BLaER1 (cell line): ENCODE measurements around the gene ESYT1.
"Not testable (repeated sequence)": the region's sequence is repeated elsewhere in the genome, so short reads cannot be mapped to it uniquely, and the experiment has no call there.

Experiments used
- H3K27ac ChIP-seq: shearing (Covaris generic); formaldehyde crosslinking; 2 replicates; pipeline ENCODE4 v1.8.1; 2022
- H3K27me3 ChIP-seq: shearing (Covaris generic); formaldehyde crosslinking; 2 replicates; pipeline ENCODE4 v1.8.1; 2022
- H3K36me3 ChIP-seq: shearing (Covaris generic); formaldehyde crosslinking; 2 replicates; pipeline ENCODE4 v1.8.1; 2022
- H3K4me1 ChIP-seq: shearing (Covaris generic); formaldehyde crosslinking; 2 replicates; pipeline ENCODE4 v1.8.1; 2022
- H3K4me2 ChIP-seq: shearing (Covaris generic); formaldehyde crosslinking; 2 replicates; pipeline ENCODE4 v1.8.1; 2022
- H3K4me3 ChIP-seq: shearing (Covaris generic); formaldehyde crosslinking; 2 replicates; pipeline ENCODE4 v1.8.1; 2022
- H3K9ac ChIP-seq: shearing (Covaris generic); formaldehyde crosslinking; 2 replicates; pipeline ENCODE4 v1.8.1; 2022
- H3K9me3 ChIP-seq: shearing (Covaris generic); formaldehyde crosslinking; 2 replicates; pipeline ENCODE4 v1.8.1; 2022
- H4K20me1 ChIP-seq: shearing (Covaris generic); formaldehyde crosslinking; 2 replicates; pipeline ENCODE4 v1.8.1; 2022
- Cebpa-rat ChIP-seq: shearing (Covaris generic); IDR thresholded peaks from 2 replicates; pipeline ENCODE4 v1.8.1; 2022

Gene ESYT1

DNA sequence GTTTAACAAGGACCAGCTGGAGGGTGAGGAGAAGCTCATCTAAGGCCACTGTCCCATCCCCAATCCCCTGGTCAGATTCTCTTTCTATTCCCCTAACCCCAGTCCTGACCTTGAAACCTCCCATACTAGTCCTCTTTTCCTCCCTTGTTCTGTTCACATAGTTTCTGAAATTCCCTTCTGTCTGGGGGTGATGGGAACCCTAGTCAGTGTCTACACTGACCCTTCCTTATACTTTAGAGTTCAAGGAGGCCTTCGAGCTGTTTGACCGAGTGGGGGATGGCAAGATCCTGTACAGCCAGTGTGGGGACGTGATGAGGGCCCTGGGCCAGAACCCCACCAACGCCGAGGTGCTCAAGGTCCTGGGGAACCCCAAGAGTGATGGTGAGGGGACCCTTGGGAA lies 26.8 kb downstream of the ESYT1 start:
- TF ChIP-seq Cebpa-rat = no peak
- Histone ChIP-seq H3K4me3 (no peak overlapping the region), H3K4me2 (peak overlapping the region; percentile 99; the same call in 1 of the 2 replicates), H3K27ac (no peak overlapping the region), H4K20me1 (peaks cover 14% of the 10 kb centered on the region), H3K9ac (no peak overlapping the region), H3K36me3 (peaks cover 32% of the 10 kb centered on the region), H3K27me3 (no peaks in the 10 kb centered on the region), H3K9me3 (no peaks in the 10 kb centered on the region), H3K4me1 (peaks cover 58% of the 10 kb centered on the region)

DNA sequence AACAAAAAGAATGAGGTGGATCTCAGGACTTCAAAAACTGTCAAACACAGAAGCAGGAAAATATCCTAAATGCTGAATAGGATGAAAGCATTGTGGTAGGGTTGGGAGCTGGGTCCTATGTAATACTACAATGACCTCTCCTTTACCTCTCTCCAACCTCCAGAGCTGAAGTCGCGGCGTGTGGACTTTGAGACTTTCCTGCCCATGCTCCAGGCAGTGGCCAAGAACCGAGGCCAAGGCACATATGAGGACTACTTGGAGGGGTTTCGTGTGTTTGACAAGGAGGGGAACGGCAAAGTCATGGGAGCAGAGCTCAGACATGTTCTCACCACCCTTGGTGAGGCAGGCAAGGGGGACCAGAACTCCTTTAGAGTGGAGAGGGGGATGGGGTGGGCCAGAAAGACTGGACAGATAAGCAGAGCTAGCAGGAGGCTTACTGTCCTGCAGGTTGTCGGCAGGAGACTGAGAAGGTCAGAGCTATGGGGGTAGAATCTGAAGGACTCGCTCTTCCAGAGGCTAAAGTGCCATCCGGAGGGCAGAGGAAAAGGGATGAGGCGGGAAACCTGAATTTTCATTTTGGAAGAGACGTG lies 27.3 kb downstream of the ESYT1 start:
- Histone ChIP-seq H3K9me3 (no peaks in the 10 kb centered on the region), H3K4me3 (no peak overlapping the region), H3K4me2 (no peak overlapping the region), H3K9ac (no peak overlapping the region), H4K20me1 (peaks cover 20% of the 10 kb centered on the region), H3K27me3 (no peaks in the 10 kb centered on the region), H3K4me1 (peaks cover 64% of the 10 kb centered on the region), H3K27ac (peak overlapping the region; percentile 94; the same call in 1 of the 2 replicates), H3K36me3 (peaks cover 34% of the 10 kb centered on the region)
- no peak for TF ChIP-seq Cebpa-rat

GRCh38 chr12:56156464-56157200 lies 28.6 kb downstream of the ESYT1 start:
- Histone ChIP-seq H3K9ac (peak overlapping the region; percentile 90), H3K4me3 (peak overlapping the region; percentile 94), H3K4me2 (peak overlapping the region; percentile 92), H3K36me3 (peaks cover 47% of the 10 kb centered on the region), H3K27ac (peak overlapping the region; percentile 94), H3K4me1 (peaks cover 70% of the 10 kb centered on the region), H4K20me1 (peaks cover 32% of the 10 kb centered on the region)
- not testable (repeated sequence) for H3K27me3 ChIP-seq, H3K9me3 ChIP-seq

- peaks cover 71% of the 10 kb centered on the region for H3K4me1 ChIP-seq
- H3K9me3 ChIP-seq = no peaks in the 10 kb centered on the region
- peaks cover 55% of the 10 kb centered on the region for H3K36me3 ChIP-seq
- TF ChIP-seq Cebpa-rat = no peak
- H3K27ac ChIP-seq = peak overlapping the region; percentile 94
- peak overlapping the region; percentile 94 for H3K4me3 ChIP-seq
- H3K9ac ChIP-seq = peak overlapping the region; percentile 90
- peak overlapping the region; percentile 92 for H3K4me2 ChIP-seq
- H3K27me3 ChIP-seq = no peaks in the 10 kb centered on the region
- H4K20me1 ChIP-seq = peaks cover 40% of the 10 kb centered on the region
Measured at GRCh38 chr12:56157201-56158028, 29.3 kb downstream of the ESYT1 start.

GRCh38 chr12:56158029-56158925 lies 30.2 kb downstream of the ESYT1 start, which contains the start of gene MYL6:
MYL6 (plus strand) TSS chr12:56158359; CDS start chr12:56158402, 43 bp downstream.
- Histone ChIP-seq H4K20me1 (peaks cover 46% of the 10 kb centered on the region), H3K4me1 (peaks cover 65% of the 10 kb centered on the region), H3K27me3 (no peaks in the 10 kb centered on the region), H3K36me3 (peaks cover 63% of the 10 kb centered on the region), H3K9ac (peak within 1 kb of the TSS; percentile 98), H3K27ac (peak within 1 kb of the TSS; percentile 94), H3K9me3 (no peaks in the 10 kb centered on the region), H3K4me2 (peak within 1 kb of the TSS; percentile 95), H3K4me3 (peak within 1 kb of the TSS; percentile 94)
- 0 out of 2 replicates have a peak, but pooled peaks have one; percentile 16 for TF ChIP-seq Cebpa-rat

DNA sequence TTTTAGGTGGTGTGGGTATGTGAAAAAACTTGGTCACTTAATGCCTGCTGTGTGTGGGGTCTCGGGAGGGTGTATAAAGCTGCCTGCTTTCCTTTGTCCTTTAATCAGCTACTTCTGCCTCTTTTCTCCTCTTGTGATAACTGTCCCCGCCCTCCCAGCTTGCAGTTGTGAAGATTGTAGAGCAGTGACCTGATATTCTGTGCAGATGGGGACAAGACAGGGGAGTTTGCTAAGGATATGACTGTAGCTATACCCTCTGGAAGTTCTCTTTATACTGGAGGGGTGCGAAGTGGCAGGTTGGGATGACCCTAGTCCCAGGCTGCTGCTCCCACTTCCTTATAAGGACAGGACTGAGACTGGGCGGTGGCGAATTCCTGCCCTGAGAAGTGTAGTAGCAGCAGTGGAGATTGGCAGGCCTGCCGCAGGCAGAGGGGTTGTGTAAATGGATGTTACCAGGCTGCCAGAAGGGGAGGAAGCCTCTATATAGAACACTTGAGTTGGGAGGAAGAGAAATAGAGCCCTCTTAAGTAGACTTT lies 30.9 kb downstream of the ESYT1 start:
- H3K27ac ChIP-seq = peak overlapping the region; percentile 93
- H3K27me3 ChIP-seq = no peaks in the 10 kb centered on the region
- TF ChIP-seq Cebpa-rat = no peak
- H3K4me2 ChIP-seq = peak overlapping the region; percentile 95
- no peaks in the 10 kb centered on the region for H3K9me3 ChIP-seq
- peak overlapping the region; percentile 98 for H3K9ac ChIP-seq
- H3K36me3 ChIP-seq = peaks cover 70% of the 10 kb centered on the region
- peaks cover 58% of the 10 kb centered on the region for H3K4me1 ChIP-seq
- peaks cover 53% of the 10 kb centered on the region for H4K20me1 ChIP-seq
- H3K4me3 ChIP-seq = peak overlapping the region; percentile 94

- peak overlapping the region; percentile 93 for H3K27ac ChIP-seq
- peaks cover 70% of the 10 kb centered on the region for H3K36me3 ChIP-seq
- H3K9ac ChIP-seq = peak overlapping the region; percentile 98
- H3K4me2 ChIP-seq = peak overlapping the region; percentile 95
- H3K27me3 ChIP-seq = no peaks in the 10 kb centered on the region
- H3K4me1 ChIP-seq = peaks cover 52% of the 10 kb centered on the region
- peak overlapping the region; percentile 94 for H3K4me3 ChIP-seq
- TF ChIP-seq Cebpa-rat = no peak
- H4K20me1 ChIP-seq = peaks cover 58% of the 10 kb centered on the region
- no peaks in the 10 kb centered on the region for H3K9me3 ChIP-seq
Measured at GRCh38 chr12:56159482-56160192, 31.6 kb downstream of the ESYT1 start.

GRCh38 chr12:56160193-56160763 lies 32.2 kb downstream of the ESYT1 start:
- Histone ChIP-seq H3K4me3 (peak overlapping the region; percentile 94), H3K36me3 (peaks cover 70% of the 10 kb centered on the region), H3K27ac (peak overlapping the region; percentile 93), H4K20me1 (peaks cover 64% of the 10 kb centered on the region), H3K9me3 (no peaks in the 10 kb centered on the region), H3K4me2 (peak overlapping the region; percentile 95), H3K4me1 (peaks cover 47% of the 10 kb centered on the region), H3K9ac (peak overlapping the region; percentile 98), H3K27me3 (no peaks in the 10 kb centered on the region)
- TF ChIP-seq Cebpa-rat = no peak
